Fibroblast of lung (primary cell): ENCODE results near the gene WNT5B. TPM values are rescaled to one million over a fixed set of nuclear protein-coding genes. Genes with fewer than 3 reads are reported as not detected.

Source experiments
- DNase-seq, 2 donors: peaks; one replicate each; pipeline versions ENCODE4 v3.0.0 to v3.0.0-alpha.2; 2010; ENCODE audit warnings: low read depth in 2 of 2
- H2AFZ ChIP-seq: 2 replicates; pipeline ENCODE4 v1.5.1; 2012; ENCODE audit warnings: low read length, control low read depth, inconsistent platforms
- H3K27ac ChIP-seq: 2 replicates; pipeline ENCODE4 v1.5.1; 2011; ENCODE audit warnings: low read length, control low read depth; ENCODE audit not compliant: insufficient read depth
- H3K27me3 ChIP-seq: 2 replicates; pipeline ENCODE4 v1.5.1; 2011; ENCODE audit warnings: mild to moderate bottlenecking, low read length; ENCODE audit not compliant: control insufficient read depth, insufficient read depth
- H3K36me3 ChIP-seq: 2 replicates; pipeline ENCODE4 v1.5.1; 2011; ENCODE audit warnings: low read length; ENCODE audit not compliant: control insufficient read depth, insufficient read depth
- H3K4me1 ChIP-seq: 2 replicates; pipeline ENCODE4 v1.5.1; 2011; ENCODE audit warnings: low read length; ENCODE audit not compliant: control insufficient read depth, insufficient read depth; ENCODE audit errors: extremely low read depth
- H3K4me2 ChIP-seq: 2 replicates; pipeline ENCODE4 v1.5.1; 2011; ENCODE audit warnings: low read length, control low read depth; ENCODE audit not compliant: insufficient read depth; ENCODE audit errors: extremely low read depth
- H3K4me3 ChIP-seq, 4 experiments: fragments of 200-600 bp in 1 of 4; sonication (generic) in 1 of 4; replicated peaks in 1 of 4; 2 replicates each; pipeline ENCODE4 v1.5.1; 2011 to 2016; ENCODE audit warnings: low read length in 4 of 4, low read depth in 3 of 4, mild to moderate bottlenecking in 3 of 4, control low read depth in 2 of 4, inconsistent platforms in 1 of 4, mixed read lengths in 1 of 4; ENCODE audit not compliant: insufficient read depth in 1 of 4; ENCODE audit errors: control extremely low read depth in 1 of 4
- H3K79me2 ChIP-seq: 2 replicates; pipeline ENCODE4 v1.5.1; 2012; ENCODE audit warnings: mild to moderate bottlenecking, low read length, inconsistent platforms; ENCODE audit not compliant: control insufficient read depth, insufficient read depth
- H3K9ac ChIP-seq: 2 replicates; pipeline ENCODE4 v1.5.1; 2011; ENCODE audit warnings: mild to moderate bottlenecking, low read length, control low read depth; ENCODE audit not compliant: insufficient read depth
- H3K9me3 ChIP-seq: 2 replicates; pipeline ENCODE4 v1.5.1; 2012; ENCODE audit warnings: low read depth, low read length; ENCODE audit not compliant: control insufficient read depth, insufficient read depth
- H4K20me1 ChIP-seq: 2 replicates; pipeline ENCODE4 v1.5.1; 2011; ENCODE audit warnings: low read length; ENCODE audit not compliant: control insufficient read depth, insufficient read depth; ENCODE audit errors: extremely low read depth
- CTCF ChIP-seq, 2 donors: IDR thresholded peaks in 1 of 2; conservative IDR thresholded peaks in 1 of 2; 1 replicate in 1 of 2; 2 replicates in 1 of 2; pipeline ENCODE4 v1.5.1; 2011 to 2012; ENCODE audit warnings: low read length in 2 of 2, control low read depth in 1 of 2, inconsistent platforms in 1 of 2, low read depth in 1 of 2, mild to moderate bottlenecking in 1 of 2
- EZH2 ChIP-seq: IDR thresholded peaks from 2 replicates; pipeline ENCODE4 v1.5.1; 2012; ENCODE audit warnings: low read length, control low read depth, mild to moderate bottlenecking; ENCODE audit errors: missing control alignments
- polyA plus RNA-seq, 2 donors: library from polyadenylated mRNA; depleted of rRNA in 1 of 2; stranded (reverse) in 1 of 2; unstranded in 1 of 2; fragments of >200 nt; gene quantifications; 2 replicates each; pipeline ENCODE4 v1.2.1, GENCODE V29; 2011 to 2012; ENCODE audit warnings: missing spikeins in 1 of 2
- total RNA-seq: library from RNA; depleted of rRNA; stranded (reverse); fragments of >200 nt; gene quantifications from 2 replicates; pipeline ENCODE4 v1.2.1, GENCODE V29; 2014

The WNT5B gene
- total and polyA plus RNA-seq, 2 donors (not counting 1 experiment from before 2014, with no cell fraction given), result 46.9 to 105 TPM

DNA sequence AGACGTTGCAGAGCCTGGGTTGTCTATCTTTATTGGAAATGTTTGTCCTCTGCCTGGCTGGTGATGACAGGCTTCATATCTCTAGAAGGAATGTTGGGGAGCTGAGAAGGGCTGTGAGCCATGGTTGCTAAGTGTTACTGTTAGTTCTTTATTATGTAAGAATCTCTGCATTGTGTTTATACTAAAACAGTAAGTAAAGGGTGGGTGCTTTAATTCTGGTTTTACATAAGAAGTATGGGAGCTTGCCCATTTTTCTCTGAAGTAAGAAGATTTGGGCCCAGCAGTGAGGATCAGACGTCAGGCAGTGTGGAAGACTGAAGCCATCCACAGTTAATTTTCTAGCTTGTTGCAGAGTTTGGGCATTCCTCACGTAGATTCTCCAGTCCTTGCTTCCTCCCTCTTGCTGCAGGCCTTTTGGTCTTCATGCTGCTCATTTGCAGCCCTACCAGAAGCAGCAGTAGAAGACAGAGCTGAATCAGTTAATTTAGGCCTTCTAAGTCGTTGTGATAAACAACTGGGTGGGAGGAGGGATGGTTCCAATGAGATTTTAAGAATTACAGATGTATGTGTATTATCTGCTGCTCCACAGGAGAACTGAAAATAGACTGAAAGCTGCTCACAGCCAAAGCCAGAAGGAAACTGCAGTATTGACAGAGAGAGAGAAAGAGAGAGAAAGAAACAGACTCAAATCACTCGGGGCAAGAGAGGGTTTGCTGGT is 21.4 kb downstream of the WNT5B start:
- Histone ChIP-seq H3K9ac (no peak overlapping the region), H3K4me1 (no peaks in the 10 kb centered on the region), H3K4me2 (no peak overlapping the region), H3K4me3 (no peak overlapping the region), H3K9me3 (no peaks in the 10 kb centered on the region), H2AFZ (no peak overlapping the region), H3K27me3 (no peaks in the 10 kb centered on the region), H3K79me2 (peaks cover 6% of the 10 kb centered on the region), H3K36me3 (peaks cover 16% of the 10 kb centered on the region), H4K20me1 (no peaks in the 10 kb centered on the region), H3K27ac (no peak overlapping the region)
- no peak for TF ChIP-seq EZH2
- DNase-seq, result no peak

DNA sequence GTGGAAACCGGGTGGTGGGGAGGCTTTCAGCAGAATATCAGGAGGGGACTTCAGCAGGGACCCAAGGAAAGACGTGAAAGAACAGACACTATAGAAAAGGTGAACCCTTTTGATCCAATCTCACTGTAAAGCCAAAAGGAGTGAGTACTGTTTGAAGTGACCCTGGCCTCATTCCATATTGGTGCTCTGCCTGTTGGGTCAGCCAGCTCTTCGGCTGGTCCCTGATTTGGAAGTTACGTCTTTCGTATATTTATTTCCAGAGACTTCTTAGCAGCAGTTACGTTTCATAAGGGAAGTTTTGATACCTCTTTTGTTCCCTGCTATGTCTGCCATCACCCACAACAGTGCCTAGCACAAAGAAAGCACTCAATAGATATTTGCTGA is 21.9 kb downstream of the WNT5B start:
- H3K79me2 ChIP-seq, result peaks cover under 1% of the 10 kb centered on the region
- no peak overlapping the region for H3K4me2 ChIP-seq
- no peak overlapping the region for H3K9ac ChIP-seq
- no peak overlapping the region for H2AFZ ChIP-seq
- no peaks in the 10 kb centered on the region for H3K27me3 ChIP-seq
- H3K27ac ChIP-seq, result no peak overlapping the region
- H4K20me1 ChIP-seq, result no peaks in the 10 kb centered on the region
- DNase-seq, result no peak
- no peak for TF ChIP-seq CTCF (conservative IDR thresholded peaks at IDR 0.05 in 1 of 2, IDR thresholded peaks at IDR 0.05 in 1 of 2; ENCODE audit: low read depth in 1 of 2, low read length in 2 of 2)
- TF ChIP-seq EZH2, result no peak
- H3K36me3 ChIP-seq, result peaks cover 11% of the 10 kb centered on the region
- H3K4me1 ChIP-seq, result no peaks in the 10 kb centered on the region
- H3K9me3 ChIP-seq, result no peaks in the 10 kb centered on the region
- no peak overlapping the region for H3K4me3 ChIP-seq

DNA sequence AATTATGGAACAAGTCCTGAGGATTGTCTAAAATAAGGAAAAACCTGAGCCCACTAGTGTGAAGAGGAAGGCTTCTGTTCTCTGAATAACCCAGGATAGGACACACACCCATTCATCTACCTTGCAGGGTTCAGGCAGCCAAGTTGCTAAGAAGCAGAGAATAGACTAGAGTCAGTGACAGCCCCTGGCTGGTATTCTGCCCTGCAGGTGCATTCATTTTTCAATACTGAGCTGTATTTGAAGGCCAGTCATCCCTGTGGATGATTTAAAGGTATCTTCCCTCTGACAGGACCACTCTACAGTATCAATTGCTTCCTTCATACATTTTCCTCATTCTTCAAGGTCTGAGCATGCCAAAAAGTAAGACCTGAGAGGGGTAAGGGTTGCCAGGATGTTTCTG is 22.9 kb downstream of the WNT5B start:
- no peaks in the 10 kb centered on the region for H3K79me2 ChIP-seq
- H4K20me1 ChIP-seq, result no peaks in the 10 kb centered on the region
- H3K27me3 ChIP-seq, result no peaks in the 10 kb centered on the region
- H3K36me3 ChIP-seq, result peaks cover 8% of the 10 kb centered on the region
- H3K4me2 ChIP-seq, result no peak overlapping the region
- no peak overlapping the region for H3K27ac ChIP-seq
- no peak for DNase-seq
- H3K9ac ChIP-seq, result no peak overlapping the region
- TF ChIP-seq CTCF (conservative IDR thresholded peaks at IDR 0.05 in 1 of 2, IDR thresholded peaks at IDR 0.05 in 1 of 2; ENCODE audit: low read depth in 1 of 2, low read length in 2 of 2) (no peak), EZH2 (no peak)
- H3K9me3 ChIP-seq, result no peaks in the 10 kb centered on the region
- H2AFZ ChIP-seq, result no peak overlapping the region
- no peaks in the 10 kb centered on the region for H3K4me1 ChIP-seq
- no peak overlapping the region for H3K4me3 ChIP-seq
